Cardiac muscle cell (in vitro differentiated cells and primary cell): Measurements from ENCODE around the gene C6orf120. TPM values are rescaled to one million over a fixed set of nuclear protein-coding genes. Genes with fewer than 3 reads are reported as not detected.

Experiments
- DNase-seq, 2 donors: peaks; one replicate each; pipeline versions ENCODE4 v3.0.0 to v3.0.0-alpha.2; 2010 to 2017; ENCODE audit warnings: low read depth in 1 of 2, low spot score in 1 of 2
- H3K27ac ChIP-seq: fragments of 200-600 bp; sonication (generic); 2 replicates; pipeline ENCODE4 v1.5.1; 2016
- H3K27me3 ChIP-seq: fragments of 200-600 bp; sonication (generic); 2 replicates; pipeline ENCODE4 v1.6.0; 2016; ENCODE audit warnings: control low read depth
- H3K36me3 ChIP-seq: fragments of 200-600 bp; sonication (generic); 2 replicates; pipeline ENCODE4 v1.5.1; 2016; ENCODE audit warnings: control low read depth
- H3K4me1 ChIP-seq: fragments of 200-600 bp; sonication (generic); 2 replicates; pipeline ENCODE4 v1.8.1; 2017; ENCODE audit warnings: low read depth, mild to moderate bottlenecking, mixed run types
- H3K4me3 ChIP-seq: fragments of 200-600 bp; sonication (generic); 2 replicates; pipeline ENCODE4 v1.5.1; 2016; ENCODE audit warnings: mild to moderate bottlenecking
- H3K9me3 ChIP-seq: fragments of 200-600 bp; sonication (generic); 2 replicates; pipeline ENCODE4 v1.5.1; 2017; ENCODE audit warnings: low read depth, mild to moderate bottlenecking, control low read depth
- CTCF ChIP-seq: IDR thresholded peaks from 2 replicates; pipeline ENCODE4 v1.5.1; 2012; ENCODE audit warnings: low read depth, mild to moderate bottlenecking, low read length
- polyA plus RNA-seq: library from polyadenylated mRNA; unstranded; fragments of >200 nt; fragmentation: Nextera tagmentation; extraction: Ambion mirVana; gene quantifications from 2 replicates; pipeline ENCODE4 v1.2.1, GENCODE V29; 2016
- total RNA-seq: library from RNA; depleted of rRNA; stranded (reverse); fragments of >200 nt; gene quantifications from 2 replicates; pipeline ENCODE4 v1.2.3, GENCODE V29; 2016

The C6orf120 gene
- total and polyA plus RNA-seq, 2 experiments from 2014 or later, result 27.5 to 58.4 TPM

GRCh38 chr6:169725125-169726048 is 23.5 kb downstream of the C6orf120 start:
- Histone ChIP-seq H3K4me1 (peaks cover 23% of the 10 kb centered on the region), H3K9me3 (no peaks in the 10 kb centered on the region), H3K27ac (peak overlapping the region; percentile 94), H3K27me3 (no peaks in the 10 kb centered on the region), H3K36me3 (no peaks in the 10 kb centered on the region), H3K4me3 (peak overlapping the region; percentile 37)
- DNase-seq, result peak; percentile 61 to 76
- TF ChIP-seq CTCF, result no peak

DNA sequence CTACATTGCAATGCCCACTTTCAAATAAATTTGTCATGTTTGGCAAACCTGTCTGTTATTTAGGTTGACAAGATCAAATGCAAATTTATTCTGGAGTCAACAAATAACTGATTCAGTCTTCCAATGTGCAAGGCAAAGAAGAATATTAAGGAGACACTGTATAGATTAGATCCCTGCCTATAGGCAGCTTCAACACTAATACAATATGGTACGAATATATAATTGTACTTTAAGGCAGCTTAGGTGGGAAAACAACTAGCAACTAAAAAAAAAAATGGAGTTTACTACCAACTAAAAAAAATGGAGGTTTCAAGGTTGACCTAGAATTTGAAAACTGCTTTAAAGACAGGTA is 24.1 kb downstream of the C6orf120 start:
- no peaks in the 10 kb centered on the region for H3K27me3 ChIP-seq
- no peak for TF ChIP-seq CTCF
- no peaks in the 10 kb centered on the region for H3K36me3 ChIP-seq
- H3K4me3 ChIP-seq, result peak overlapping the region; percentile 37
- no peaks in the 10 kb centered on the region for H3K9me3 ChIP-seq
- peak overlapping the region; percentile 94 for H3K27ac ChIP-seq
- DNase-seq, result no peak
- peaks cover 23% of the 10 kb centered on the region for H3K4me1 ChIP-seq

DNA sequence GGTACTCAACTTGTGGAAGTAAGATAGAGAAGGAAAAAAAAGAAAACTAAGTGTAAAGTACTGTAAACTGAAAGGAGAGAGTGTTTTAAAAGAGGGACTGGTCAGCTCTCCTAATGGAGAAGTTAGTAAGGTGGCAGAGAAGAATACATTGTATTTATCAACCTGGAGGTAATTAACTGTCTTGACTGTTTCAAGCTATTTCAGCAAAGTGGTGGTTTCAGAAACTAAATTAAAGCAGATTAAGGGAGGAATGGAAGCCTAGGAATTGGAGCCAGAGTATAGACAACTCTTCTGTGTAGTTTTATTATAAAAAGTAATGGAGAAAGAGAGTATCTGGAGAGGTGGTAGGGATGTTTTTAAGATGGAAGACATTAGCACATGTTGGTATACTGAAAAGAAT is 25.0 kb downstream of the C6orf120 start:
- H3K27me3 ChIP-seq, result no peaks in the 10 kb centered on the region
- no peak for DNase-seq
- H3K9me3 ChIP-seq, result no peaks in the 10 kb centered on the region
- TF ChIP-seq CTCF, result no peak
- H3K27ac ChIP-seq, result no peak overlapping the region
- no peak overlapping the region for H3K4me3 ChIP-seq
- H3K4me1 ChIP-seq, result peaks cover 16% of the 10 kb centered on the region
- H3K36me3 ChIP-seq, result no peaks in the 10 kb centered on the region

DNA sequence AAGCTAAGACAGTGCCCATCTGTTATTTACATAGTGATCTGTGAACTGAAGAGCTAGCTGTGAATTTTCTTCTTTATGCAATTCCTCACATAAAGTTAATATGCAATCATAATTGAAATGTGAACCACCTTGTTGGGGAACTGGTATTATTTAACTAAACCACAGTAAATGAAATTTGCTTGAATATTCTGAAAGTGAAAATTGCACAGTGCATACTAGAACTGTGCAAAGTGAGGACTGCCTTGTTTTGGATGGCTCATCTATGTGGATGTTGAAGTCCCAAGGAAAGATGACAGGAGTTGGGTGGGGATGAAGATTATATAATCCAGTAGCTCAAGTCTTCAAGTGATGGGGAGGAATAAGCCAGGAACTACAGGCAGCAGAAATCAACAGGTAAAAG is 28.0 kb downstream of the C6orf120 start:
- no peaks in the 10 kb centered on the region for H3K27me3 ChIP-seq
- no peak for TF ChIP-seq CTCF
- peaks cover 8% of the 10 kb centered on the region for H3K4me1 ChIP-seq
- no peak for DNase-seq
- no peaks in the 10 kb centered on the region for H3K36me3 ChIP-seq
- H3K4me3 ChIP-seq, result no peak overlapping the region
- H3K27ac ChIP-seq, result no peak overlapping the region
- H3K9me3 ChIP-seq, result no peaks in the 10 kb centered on the region

GRCh38 chr6:169738204-169738975 is 36.5 kb downstream of the C6orf120 start:
- Histone ChIP-seq H3K4me3 (no peak overlapping the region), H3K27ac (peak overlapping the region; percentile 45), H3K4me1 (peaks cover 4% of the 10 kb centered on the region), H3K36me3 (no peaks in the 10 kb centered on the region), H3K9me3 (no peaks in the 10 kb centered on the region), H3K27me3 (no peaks in the 10 kb centered on the region)
- DNase-seq, result peak; percentile 5 to 11
- TF ChIP-seq CTCF, result no peak
